GM19193 (cell line): ENCODE data around the gene SNAP47.

ENCODE experiments used
- POLR2A ChIP-seq: IDR thresholded peaks from 4 replicates; pipeline ENCODE4 v1.6.1; 2011; ENCODE audit not compliant: insufficient read depth, insufficient read length; ENCODE audit errors: extremely low read depth

SNAP47 gene

GRCh38 chr1:227741166-227741870 is 6.1 kb downstream of the SNAP47 start:
- TF ChIP-seq POLR2A, result no peak

GRCh38 chr1:227742738-227743715 is 7.8 kb downstream of the SNAP47 start:
- TF ChIP-seq POLR2A, result no peak

- no peak for TF ChIP-seq POLR2A
These were observed 9.4 kb downstream of the SNAP47 start for GRCh38 chr1:227744668-227745067.

GRCh38 chr1:227745568-227746265 is 10.5 kb downstream of the SNAP47 start:
- no peak for TF ChIP-seq POLR2A

- TF ChIP-seq POLR2A, result no peak
These were observed 11.4 kb downstream of the SNAP47 start for GRCh38 chr1:227746676-227747075.

- TF ChIP-seq POLR2A, result no peak
These were observed 12.1 kb downstream of the SNAP47 start for GRCh38 chr1:227747382-227747781.

GRCh38 chr1:227747948-227748495 is 12.8 kb downstream of the SNAP47 start:
- no peak for TF ChIP-seq POLR2A

- TF ChIP-seq POLR2A, result no peak
These were observed 13.4 kb downstream of the SNAP47 start for GRCh38 chr1:227748496-227749182.

- no peak for TF ChIP-seq POLR2A
These were observed 14.0 kb downstream of the SNAP47 start for GRCh38 chr1:227749225-227749624.

GRCh38 chr1:227749916-227750710 is 14.9 kb downstream of the SNAP47 start:
- no peak for TF ChIP-seq POLR2A

- TF ChIP-seq POLR2A, result no peak
These were observed 18.9 kb downstream of the SNAP47 start for GRCh38 chr1:227753999-227754711.

- no peak for TF ChIP-seq POLR2A
These were observed 19.7 kb downstream of the SNAP47 start for GRCh38 chr1:227754958-227755357.
